ENCODE results near the gene MRPL58.
"Not testable (repeated sequence)": the region's sequence is repeated elsewhere in the genome, so short reads cannot be mapped to it uniquely, and the experiment has no call there.

The MRPL58 gene

GRCh38 chr17:75012346-75013091 is at the start of gene MRPL58:
Gene MRPL58 (plus strand): TSS chr17:75012670. CDS start chr17:75012687, 17 bp downstream.
- peak; percentile 67 for DNase-seq

GRCh38 chr17:74963656-74964055 is 48.8 kb upstream of the MRPL58 start:
- DNase-seq, result no peak

GRCh38 chr17:74964246-74964761 is 48.2 kb upstream of the MRPL58 start:
- no peak for DNase-seq

GRCh38 chr17:74964988-74965622 is 47.4 kb upstream of the MRPL58 start:
- no peak for DNase-seq

- no peak for DNase-seq
Observed at GRCh38 chr17:74968361-74968780, 44.1 kb upstream of the MRPL58 start.

- DNase-seq, result not testable (repeated sequence)
Observed at GRCh38 chr17:74969501-74969900, 43.0 kb upstream of the MRPL58 start.

GRCh38 chr17:74970395-74970794 is 42.1 kb upstream of the MRPL58 start:
- DNase-seq, result no peak

GRCh38 chr17:74971069-74971841 is 41.2 kb upstream of the MRPL58 start:
- no peak for DNase-seq

- no peak for DNase-seq
Observed at GRCh38 chr17:74971842-74972106, 40.7 kb upstream of the MRPL58 start.

- no peak for DNase-seq
Observed at GRCh38 chr17:74972107-74972972, 40.1 kb upstream of the MRPL58 start, which contains the start of gene HID1. Gene HID1 (minus strand): TSS chr17:74972759. CDS start chr17:74972656, 103 bp downstream.

GRCh38 chr17:74972973-74973328 is 39.5 kb upstream of the MRPL58 start:
- DNase-seq, result no peak

- no peak for DNase-seq
Observed at GRCh38 chr17:74975943-74976342, 36.5 kb upstream of the MRPL58 start.

GRCh38 chr17:74977802-74978201 is 34.7 kb upstream of the MRPL58 start:
- DNase-seq, result no peak

GRCh38 chr17:74978240-74978639 is 34.2 kb upstream of the MRPL58 start:
- no peak for DNase-seq

- DNase-seq, result no peak
Observed at GRCh38 chr17:74979408-74980146, 32.9 kb upstream of the MRPL58 start.

- DNase-seq, result no peak
Observed at GRCh38 chr17:74981318-74981978, 31.0 kb upstream of the MRPL58 start.

- no peak for DNase-seq
Observed at GRCh38 chr17:74981979-74982662, 30.3 kb upstream of the MRPL58 start.

GRCh38 chr17:74982663-74983313 is 29.7 kb upstream of the MRPL58 start:
- not testable (repeated sequence) for DNase-seq

GRCh38 chr17:74986206-74986576 is 26.3 kb upstream of the MRPL58 start:
- DNase-seq, result no peak

- peak; percentile 53 for DNase-seq
Observed at GRCh38 chr17:74987418-74987908, 25.0 kb upstream of the MRPL58 start, which contains the start of gene CDR2L. Gene CDR2L (plus strand): TSS chr17:74987632. CDS start chr17:74988044, 412 bp downstream.

All from NCI-H2029 treated with DMSO at 0.1 percent for 48 hours (cell line).